Adipocyte (in vitro differentiated cells): ENCODE measurements around the gene NCKAP5.

Experiments
- DNase-seq: peaks from one replicate; pipeline ENCODE4 v3.0.0-alpha.2; 2015; ENCODE audit warnings: low read depth
- H3K27me3 ChIP-seq: replicated peaks from 2 replicates; pipeline ENCODE4 v1.7.0; 2013; ENCODE audit warnings: mild to moderate bottlenecking, low read length, moderate library complexity; ENCODE audit not compliant: control insufficient read depth, insufficient read depth
- H3K36me3 ChIP-seq: 2 replicates; pipeline ENCODE4 v1.7.0; 2013; ENCODE audit warnings: low read length, mild to moderate bottlenecking, moderate library complexity; ENCODE audit not compliant: control insufficient read depth, insufficient read depth, severe bottlenecking
- H3K4me1 ChIP-seq: 2 replicates; pipeline ENCODE4 v1.7.0; 2013; ENCODE audit warnings: mild to moderate bottlenecking, low read length, moderate library complexity; ENCODE audit not compliant: control insufficient read depth, insufficient read depth
- H3K4me3 ChIP-seq: 2 replicates; pipeline ENCODE4 v1.7.0; 2013; ENCODE audit warnings: mild to moderate bottlenecking, low read length, moderate library complexity
- H3K9ac ChIP-seq: 2 replicates; pipeline ENCODE4 v1.7.0; 2013; ENCODE audit warnings: mild to moderate bottlenecking, low read length, moderate library complexity
- H3K9me3 ChIP-seq: 2 replicates; pipeline ENCODE4 v1.7.0; 2013; ENCODE audit warnings: mild to moderate bottlenecking, low read length, moderate library complexity; ENCODE audit not compliant: control insufficient read depth

NCKAP5 gene

GRCh38 chr2:132664096-132664495, 904.2 kb downstream of the NCKAP5 start:
- H3K4me3 ChIP-seq = no peak overlapping the region
- H3K9ac ChIP-seq = no peak overlapping the region
- no peaks in the 10 kb centered on the region for H3K9me3 ChIP-seq
- DNase-seq = peak; percentile 25
- H3K27me3 ChIP-seq = peaks cover 10% of the 10 kb centered on the region
- no peaks in the 10 kb centered on the region for H3K36me3 ChIP-seq
- peaks cover 2% of the 10 kb centered on the region for H3K4me1 ChIP-seq

GRCh38 chr2:132662732-132663131, 905.5 kb downstream of the NCKAP5 start:
- Histone ChIP-seq H3K9ac (no peak overlapping the region), H3K4me1 (no peaks in the 10 kb centered on the region), H3K36me3 (no peaks in the 10 kb centered on the region), H3K9me3 (no peaks in the 10 kb centered on the region), H3K4me3 (no peak overlapping the region), H3K27me3 (no peaks in the 10 kb centered on the region)
- DNase-seq = peak; percentile 41

GRCh38 chr2:132659331-132659730, 908.9 kb downstream of the NCKAP5 start:
- Histone ChIP-seq H3K27me3 (no peaks in the 10 kb centered on the region), H3K36me3 (no peaks in the 10 kb centered on the region), H3K9ac (no peak overlapping the region), H3K4me3 (no peak overlapping the region), H3K9me3 (no peaks in the 10 kb centered on the region), H3K4me1 (peaks cover 5% of the 10 kb centered on the region)
- DNase-seq = no peak

DNA sequence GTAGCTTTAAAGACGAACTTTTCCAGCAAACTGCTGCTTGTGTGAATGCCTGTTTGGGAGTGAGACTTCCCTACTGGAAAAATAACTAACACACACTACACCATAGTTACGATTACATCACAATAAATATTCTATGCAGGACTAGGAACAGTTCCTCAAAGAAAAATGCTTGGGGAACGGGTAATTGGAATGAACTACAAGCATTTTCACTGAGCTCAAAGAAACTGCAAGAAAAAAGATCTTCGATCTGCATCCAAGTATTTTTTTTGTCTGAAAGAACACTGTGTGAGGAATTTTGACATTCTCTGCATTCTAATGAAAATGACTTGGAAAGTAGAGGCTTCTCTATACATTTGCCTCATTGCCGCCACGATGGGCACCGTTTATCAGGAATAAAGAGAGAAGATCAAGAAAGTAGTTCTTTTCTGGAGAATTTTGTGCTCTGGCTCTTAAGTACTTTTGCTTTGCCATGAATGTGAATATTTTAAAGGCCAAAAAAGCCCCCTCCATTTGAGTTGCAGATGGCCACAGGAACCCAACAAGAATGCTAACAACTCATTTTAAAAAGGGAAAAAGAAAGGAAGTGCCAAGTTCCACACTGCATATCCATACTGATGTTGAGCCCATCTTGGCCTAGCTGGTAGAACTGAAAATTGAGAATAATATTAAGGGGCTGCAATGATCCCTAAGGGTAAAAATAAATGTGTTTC, 911.8 kb downstream of the NCKAP5 start:
- H3K9ac ChIP-seq = no peak overlapping the region
- H3K36me3 ChIP-seq = no peaks in the 10 kb centered on the region
- H3K4me1 ChIP-seq = peaks cover 5% of the 10 kb centered on the region
- no peak for DNase-seq
- H3K4me3 ChIP-seq = no peak overlapping the region
- H3K9me3 ChIP-seq = no peaks in the 10 kb centered on the region
- no peaks in the 10 kb centered on the region for H3K27me3 ChIP-seq

GRCh38 chr2:132654968-132655367, 913.3 kb downstream of the NCKAP5 start:
- Histone ChIP-seq H3K4me1 (peaks cover 5% of the 10 kb centered on the region), H3K4me3 (no peak overlapping the region), H3K36me3 (no peaks in the 10 kb centered on the region), H3K9me3 (no peaks in the 10 kb centered on the region), H3K9ac (no peak overlapping the region), H3K27me3 (no peaks in the 10 kb centered on the region)
- DNase-seq = no peak

- H3K27me3 ChIP-seq = no peaks in the 10 kb centered on the region
- H3K9me3 ChIP-seq = no peaks in the 10 kb centered on the region
- peaks cover 5% of the 10 kb centered on the region for H3K4me1 ChIP-seq
- H3K4me3 ChIP-seq = no peak overlapping the region
- DNase-seq = no peak
- no peak overlapping the region for H3K9ac ChIP-seq
- no peaks in the 10 kb centered on the region for H3K36me3 ChIP-seq
Measured at GRCh38 chr2:132654335-132654734, 913.9 kb downstream of the NCKAP5 start.

- no peaks in the 10 kb centered on the region for H3K36me3 ChIP-seq
- no peaks in the 10 kb centered on the region for H3K9me3 ChIP-seq
- no peak for DNase-seq
- H3K27me3 ChIP-seq = no peaks in the 10 kb centered on the region
- no peak overlapping the region for H3K4me3 ChIP-seq
- H3K4me1 ChIP-seq = peaks cover 5% of the 10 kb centered on the region
- H3K9ac ChIP-seq = no peak overlapping the region
Measured at GRCh38 chr2:132652474-132652873, 915.8 kb downstream of the NCKAP5 start.

GRCh38 chr2:132651115-132652045, 916.9 kb downstream of the NCKAP5 start:
- Histone ChIP-seq H3K4me1 (peaks cover 2% of the 10 kb centered on the region), H3K9me3 (no peaks in the 10 kb centered on the region), H3K9ac (no peak overlapping the region), H3K36me3 (no peaks in the 10 kb centered on the region), H3K4me3 (peak overlapping the region; percentile 15), H3K27me3 (no peaks in the 10 kb centered on the region)
- peak; percentile 31 for DNase-seq

- Histone ChIP-seq H3K9ac (no peak overlapping the region), H3K36me3 (no peaks in the 10 kb centered on the region), H3K9me3 (no peaks in the 10 kb centered on the region), H3K4me1 (no peaks in the 10 kb centered on the region), H3K27me3 (no peaks in the 10 kb centered on the region), H3K4me3 (no peak overlapping the region)
- no peak for DNase-seq
Measured at GRCh38 chr2:132646540-132647108, 921.6 kb downstream of the NCKAP5 start.

DNA sequence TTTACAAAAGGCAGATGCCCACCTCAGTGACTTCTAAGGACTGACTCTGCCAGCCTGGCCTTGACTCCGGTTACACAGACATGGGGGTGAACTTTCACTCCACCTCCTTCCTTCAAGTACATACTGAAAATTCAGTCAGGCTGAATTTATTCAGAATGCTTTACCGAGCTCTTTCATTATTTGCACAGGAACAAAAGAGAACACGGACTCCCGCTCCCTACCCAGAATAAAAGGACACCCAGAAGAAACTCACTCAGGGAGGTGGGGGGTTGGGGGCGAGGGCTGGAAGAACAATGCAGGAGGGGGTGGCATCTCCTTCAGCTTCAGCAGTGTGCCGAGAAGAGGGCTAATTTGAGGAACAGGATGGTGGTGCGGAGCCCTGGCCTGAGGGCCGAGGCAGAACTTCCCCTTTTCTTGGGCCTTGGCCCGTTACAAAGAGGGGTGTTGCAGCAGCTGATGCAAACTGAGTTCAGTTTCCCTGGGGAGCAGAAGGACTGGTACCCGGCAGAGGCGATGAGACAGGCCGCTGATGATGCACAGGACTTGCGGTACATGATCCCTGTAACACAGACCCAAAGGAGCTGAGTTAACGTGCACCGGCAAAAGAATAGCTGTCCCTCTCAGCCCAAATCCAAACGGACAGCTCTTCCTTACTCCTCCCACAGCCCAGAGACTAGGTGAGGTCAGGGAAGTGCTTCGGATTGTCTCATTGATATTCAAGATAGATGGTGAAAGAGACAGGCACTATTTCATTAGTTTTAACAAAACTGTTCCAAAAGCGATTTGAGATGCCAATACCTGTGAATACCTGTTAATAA, 922.3 kb downstream of the NCKAP5 start:
- no peak for DNase-seq
- Histone ChIP-seq H3K9me3 (no peaks in the 10 kb centered on the region), H3K4me1 (no peaks in the 10 kb centered on the region), H3K4me3 (no peak overlapping the region), H3K36me3 (no peaks in the 10 kb centered on the region), H3K9ac (no peak overlapping the region), H3K27me3 (no peaks in the 10 kb centered on the region)
